ENCODE results near the gene KIAA0319L.

DNA sequence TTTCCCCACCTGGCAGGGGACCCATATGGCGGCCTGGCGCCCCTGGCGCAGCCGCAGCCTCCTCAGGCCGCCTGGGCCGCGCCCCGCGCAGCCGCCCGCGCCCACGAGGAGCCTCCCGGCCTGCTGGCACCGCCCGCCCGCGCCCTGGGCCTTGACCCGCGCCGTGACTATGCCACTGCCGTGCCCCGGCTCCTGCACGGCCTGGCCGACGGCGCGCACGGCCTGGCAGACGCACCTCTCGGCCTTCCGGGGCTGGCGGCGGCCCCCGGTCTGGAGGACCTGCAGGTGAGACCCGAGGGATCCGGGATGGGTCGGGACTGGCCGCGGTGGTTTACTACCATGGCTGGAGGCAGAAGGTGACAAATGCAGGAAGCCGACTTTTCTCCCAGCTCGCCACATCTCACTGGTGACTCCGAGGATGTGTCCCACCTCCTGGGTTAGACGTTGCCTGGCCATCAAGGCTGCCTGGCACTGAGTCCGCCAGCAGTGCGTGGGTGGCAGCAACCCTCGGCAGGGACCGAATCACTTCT lies 17.0 kb upstream of the KIAA0319L start:
- TF ChIP-seq POLR2A (IDR thresholded peaks at IDR 0.05) = no peak
- TF ChIP-seq, protein P1, sequence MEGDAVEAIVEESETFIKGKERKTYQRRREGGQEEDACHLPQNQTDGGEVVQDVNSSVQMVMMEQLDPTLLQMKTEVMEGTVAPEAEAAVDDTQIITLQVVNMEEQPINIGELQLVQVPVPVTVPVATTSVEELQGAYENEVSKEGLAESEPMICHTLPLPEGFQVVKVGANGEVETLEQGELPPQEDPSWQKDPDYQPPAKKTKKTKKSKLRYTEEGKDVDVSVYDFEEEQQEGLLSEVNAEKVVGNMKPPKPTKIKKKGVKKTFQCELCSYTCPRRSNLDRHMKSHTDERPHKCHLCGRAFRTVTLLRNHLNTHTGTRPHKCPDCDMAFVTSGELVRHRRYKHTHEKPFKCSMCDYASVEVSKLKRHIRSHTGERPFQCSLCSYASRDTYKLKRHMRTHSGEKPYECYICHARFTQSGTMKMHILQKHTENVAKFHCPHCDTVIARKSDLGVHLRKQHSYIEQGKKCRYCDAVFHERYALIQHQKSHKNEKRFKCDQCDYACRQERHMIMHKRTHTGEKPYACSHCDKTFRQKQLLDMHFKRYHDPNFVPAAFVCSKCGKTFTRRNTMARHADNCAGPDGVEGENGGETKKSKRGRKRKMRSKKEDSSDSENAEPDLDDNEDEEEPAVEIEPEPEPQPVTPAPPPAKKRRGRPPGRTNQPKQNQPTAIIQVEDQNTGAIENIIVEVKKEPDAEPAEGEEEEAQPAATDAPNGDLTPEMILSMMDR (IDR thresholded peaks at IDR 0.05) = no peak
